HG03354 (cell line): Measurements from ENCODE around the gene RCAN2.

Experiments
- ATAC-seq: cut with Tn5 transposase; IDR thresholded peaks from one replicate; pipeline ENCODE4 v1.9.1; 2021; ENCODE audit warnings: mild to moderate bottlenecking; ENCODE audit not compliant: unreplicated experiment, poor library complexity, severe bottlenecking

RCAN2 gene

GRCh38 chr6:46491201-46491627 lies at the start of gene RCAN2:
Gene RCAN2, minus strand, starts transcription at chr6:46491449.
- peak; percentile 76 for ATAC-seq

- no peak for ATAC-seq
These were observed 48.6 kb upstream of the RCAN2 start for GRCh38 chr6:46539866-46540265.

DNA sequence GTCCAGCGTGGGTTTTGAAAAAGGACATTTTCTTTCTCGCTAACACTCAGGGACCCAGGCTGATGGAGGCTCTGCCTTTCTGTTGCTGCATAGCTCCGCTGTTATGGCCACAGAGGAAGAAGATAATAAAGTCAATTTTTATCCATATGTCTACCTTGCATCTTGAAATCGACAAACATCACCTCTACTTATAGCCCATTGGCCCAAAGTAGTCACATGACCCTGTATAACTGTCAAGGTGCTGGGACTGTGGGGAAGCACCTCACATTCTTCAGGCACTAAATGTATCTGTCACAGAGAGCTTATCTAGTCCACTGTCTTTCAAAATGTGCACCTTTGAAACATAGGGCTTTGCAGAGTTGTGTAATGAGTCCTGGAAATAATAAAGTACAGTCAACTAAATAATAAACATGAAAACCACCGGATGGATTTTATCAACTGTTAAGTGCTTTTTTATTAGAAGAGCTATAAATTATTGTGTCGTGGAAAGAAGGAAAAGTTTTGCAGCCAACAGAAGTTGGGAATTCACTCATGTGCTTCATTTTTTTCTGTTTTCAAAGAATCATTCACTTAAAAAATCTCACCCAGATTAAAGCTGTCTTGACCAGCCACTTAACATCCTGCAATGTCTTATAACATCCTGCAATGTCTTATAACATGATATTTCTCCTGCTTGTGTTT lies 47.7 kb upstream of the RCAN2 start:
- ATAC-seq, result no peak

- no peak for ATAC-seq
These were observed 39.6 kb upstream of the RCAN2 start for GRCh38 chr6:46530896-46531295.

GRCh38 chr6:46528961-46529750 lies 37.9 kb upstream of the RCAN2 start:
- ATAC-seq, result no peak

GRCh38 chr6:46526607-46527006 lies 35.4 kb upstream of the RCAN2 start:
- no peak for ATAC-seq

- ATAC-seq, result no peak
These were observed 34.3 kb upstream of the RCAN2 start for GRCh38 chr6:46525583-46525982.

- no peak for ATAC-seq
These were observed 30.3 kb upstream of the RCAN2 start for GRCh38 chr6:46521464-46521971.

GRCh38 chr6:46517202-46517601 lies 26.0 kb upstream of the RCAN2 start:
- ATAC-seq, result no peak

DNA sequence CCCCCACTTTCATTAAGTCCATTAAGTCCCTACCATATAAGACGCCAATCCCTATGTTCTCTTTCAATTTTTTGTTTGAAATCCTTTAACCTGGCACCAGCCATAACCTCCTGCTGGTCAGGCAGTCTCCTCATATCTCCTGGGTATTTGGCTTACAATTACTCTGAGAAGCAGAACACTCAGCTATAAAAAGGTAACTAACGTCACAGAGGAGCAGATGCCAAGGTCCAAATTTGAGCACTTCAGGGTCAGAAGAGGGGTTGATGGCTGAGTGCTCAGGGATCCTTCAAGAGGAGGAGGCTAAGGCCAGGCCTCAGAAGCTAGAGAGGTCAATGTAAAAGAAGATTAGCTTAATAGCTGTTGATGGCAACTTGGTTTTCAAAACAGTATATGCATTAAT lies 22.3 kb upstream of the RCAN2 start:
- no peak for ATAC-seq

- ATAC-seq, result no peak
These were observed 20.1 kb upstream of the RCAN2 start for GRCh38 chr6:46511320-46511719.

DNA sequence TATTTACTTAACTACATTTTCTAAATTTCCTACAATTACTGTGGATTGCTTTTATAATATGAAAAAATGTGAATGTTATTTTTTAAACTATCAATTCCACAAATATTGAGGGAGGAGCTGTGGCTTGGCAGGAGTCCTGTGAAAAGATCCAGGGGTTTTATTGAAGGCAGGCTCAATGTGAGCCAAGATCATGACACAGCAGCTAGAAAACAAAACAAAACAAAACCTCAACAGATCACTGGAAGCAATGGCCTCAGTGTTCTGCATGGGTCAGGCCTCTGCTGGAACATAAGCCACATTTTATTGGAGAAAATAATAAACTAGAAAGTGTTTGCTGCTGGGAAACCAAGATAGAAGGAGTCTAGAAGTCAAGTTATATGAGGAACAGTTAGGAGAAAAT lies 19.4 kb upstream of the RCAN2 start:
- ATAC-seq, result no peak

- ATAC-seq, result no peak
These were observed 18.8 kb upstream of the RCAN2 start for GRCh38 chr6:46509981-46510510.

DNA sequence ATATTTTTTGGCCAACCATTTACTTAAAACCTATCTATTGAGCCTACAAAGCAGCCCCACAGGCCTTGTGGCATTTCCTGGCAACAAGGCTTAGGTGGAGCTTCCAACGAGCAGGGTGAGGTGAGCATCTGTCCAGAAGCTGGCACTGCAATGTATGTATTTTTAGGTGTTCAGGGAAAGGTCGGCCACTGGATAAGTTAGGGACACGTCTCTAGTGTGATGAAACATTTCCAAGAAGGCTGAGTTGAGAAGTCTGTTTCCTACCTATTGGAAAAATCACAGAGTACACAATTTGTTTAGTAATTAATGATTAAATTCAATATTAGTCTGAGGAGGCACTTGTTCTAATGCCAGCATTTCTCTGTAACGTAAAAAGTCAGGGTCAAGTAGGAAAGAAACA lies 17.8 kb upstream of the RCAN2 start:
- no peak for ATAC-seq

DNA sequence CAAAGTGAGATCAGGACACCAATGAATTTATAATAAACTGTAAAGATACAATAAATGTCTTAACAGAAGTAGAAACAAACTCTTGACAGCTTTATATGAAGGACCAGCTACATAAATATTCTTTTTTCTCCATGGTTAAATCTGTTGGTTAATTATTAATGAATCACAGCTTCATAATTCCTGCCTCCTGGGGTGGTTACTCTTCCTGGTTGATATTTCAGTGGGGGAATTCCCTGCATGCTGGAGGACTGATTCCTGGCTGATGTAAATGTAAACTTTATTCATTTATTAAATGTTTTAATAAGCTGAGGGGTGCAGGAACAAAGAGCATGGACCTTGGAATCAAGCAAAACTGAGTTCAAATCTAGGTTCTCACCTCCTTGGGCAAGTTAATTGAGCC lies 16.2 kb upstream of the RCAN2 start:
- no peak for ATAC-seq

DNA sequence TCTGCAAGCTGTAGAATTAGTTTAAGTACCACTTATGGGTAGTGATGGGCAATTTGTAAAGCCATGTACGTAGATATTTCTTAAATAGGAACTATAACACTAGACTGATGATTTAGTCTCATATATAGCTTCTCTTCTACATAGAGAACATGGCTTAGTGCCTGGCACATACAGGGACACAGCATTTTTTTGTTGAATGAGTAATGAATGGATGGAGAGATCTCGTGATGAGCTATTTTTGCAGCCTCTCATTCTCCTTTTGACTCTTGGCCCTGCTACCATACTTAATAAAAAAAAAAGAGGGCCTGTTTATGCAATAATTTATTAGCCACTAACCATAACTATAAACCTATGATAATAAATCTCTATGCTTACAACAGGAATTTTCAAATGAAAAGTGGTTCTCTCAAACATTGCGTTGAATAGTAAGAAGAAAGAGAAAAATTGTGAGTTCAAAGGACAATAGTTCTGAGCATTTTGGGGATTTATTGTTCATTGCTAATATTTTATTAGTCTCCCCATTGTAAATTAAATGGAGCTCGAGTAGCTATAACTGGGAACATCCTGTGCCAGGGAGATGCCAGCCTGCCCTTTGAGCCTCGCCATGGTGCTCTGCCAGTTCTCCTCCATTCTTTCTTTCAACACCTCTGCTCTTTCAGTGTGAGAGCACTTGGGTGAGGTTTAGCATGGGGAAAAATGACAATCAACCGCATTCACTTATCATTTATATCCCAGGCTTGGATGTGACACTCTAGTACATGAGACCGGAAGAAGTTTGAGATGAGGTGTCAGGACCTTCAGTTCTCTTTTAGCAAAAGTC lies 14.7 kb upstream of the RCAN2 start:
- no peak for ATAC-seq

- no peak for ATAC-seq
These were observed 13.0 kb upstream of the RCAN2 start for GRCh38 chr6:46504242-46504641.

DNA sequence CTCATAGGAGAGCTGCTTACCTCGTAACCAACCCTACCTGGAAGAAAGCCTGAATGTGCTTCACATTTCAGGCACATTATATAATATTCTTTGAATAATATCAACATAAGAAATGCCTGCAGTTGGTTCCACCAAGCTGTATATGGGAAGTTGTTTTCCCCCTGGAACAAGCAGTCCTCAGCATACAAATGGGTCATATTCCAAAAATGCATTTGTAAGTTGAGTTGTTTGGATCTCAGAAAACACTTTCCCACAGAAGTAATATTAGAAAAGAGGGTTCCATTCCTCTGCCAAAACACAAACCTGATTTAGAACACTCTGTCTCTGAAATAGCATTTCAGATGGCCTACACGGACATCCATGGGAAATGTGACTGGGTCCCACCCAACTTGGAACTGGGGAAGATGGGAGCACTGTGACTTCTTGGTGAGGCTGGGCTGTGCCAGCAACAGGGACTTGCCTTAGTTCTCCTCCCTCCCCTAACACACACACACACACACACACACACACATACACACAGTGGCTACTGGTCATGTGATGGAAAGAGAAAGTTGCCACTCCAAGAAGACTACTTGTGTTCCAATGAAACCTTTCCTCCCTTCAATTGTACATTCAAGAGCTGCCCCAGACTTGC lies 11.4 kb upstream of the RCAN2 start:
- no peak for ATAC-seq
